ENCODE measurements around the gene LRRC23.

DNA sequence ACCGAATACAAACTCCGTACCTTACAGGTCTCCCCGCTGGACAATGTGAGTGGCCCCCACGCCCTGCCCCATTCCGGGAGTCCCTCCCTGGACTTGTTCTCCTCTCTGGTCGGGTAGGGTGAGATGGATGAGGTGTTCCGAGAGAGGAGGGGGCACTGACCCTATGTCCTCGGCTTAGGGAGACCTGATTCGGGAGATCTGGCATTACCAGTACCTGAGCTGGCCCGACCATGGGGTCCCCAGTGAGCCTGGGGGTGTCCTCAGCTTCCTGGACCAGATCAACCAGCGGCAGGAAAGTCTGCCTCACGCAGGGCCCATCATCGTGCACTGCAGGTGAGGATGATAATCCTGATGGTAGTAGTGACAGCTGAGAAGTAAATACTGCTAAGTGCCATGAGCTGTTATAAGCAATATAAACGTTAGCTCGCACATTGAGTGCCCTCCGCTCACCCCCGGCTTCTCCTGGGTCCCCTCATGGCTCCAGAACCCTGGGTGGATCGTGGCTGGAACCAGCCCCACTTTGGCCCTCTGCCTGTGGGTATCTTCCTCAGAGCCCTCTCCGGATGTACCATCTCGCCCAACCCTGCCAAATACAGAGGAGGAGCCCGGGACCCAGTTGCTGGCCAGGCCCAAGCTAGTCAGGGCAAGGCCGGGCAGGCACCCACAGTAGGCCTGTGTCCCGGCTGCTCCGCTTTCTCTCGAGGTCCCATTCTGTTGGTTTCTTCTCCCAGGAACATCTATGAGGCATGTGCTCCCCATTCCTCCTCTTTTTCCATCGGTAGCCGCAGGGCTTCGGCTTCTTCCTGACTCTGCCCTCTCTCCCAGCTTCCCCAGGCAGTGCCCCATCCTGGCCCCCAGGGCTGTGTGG, 53.4 kb downstream of the LRRC23 start:
- TF ChIP-seq, protein P1, sequence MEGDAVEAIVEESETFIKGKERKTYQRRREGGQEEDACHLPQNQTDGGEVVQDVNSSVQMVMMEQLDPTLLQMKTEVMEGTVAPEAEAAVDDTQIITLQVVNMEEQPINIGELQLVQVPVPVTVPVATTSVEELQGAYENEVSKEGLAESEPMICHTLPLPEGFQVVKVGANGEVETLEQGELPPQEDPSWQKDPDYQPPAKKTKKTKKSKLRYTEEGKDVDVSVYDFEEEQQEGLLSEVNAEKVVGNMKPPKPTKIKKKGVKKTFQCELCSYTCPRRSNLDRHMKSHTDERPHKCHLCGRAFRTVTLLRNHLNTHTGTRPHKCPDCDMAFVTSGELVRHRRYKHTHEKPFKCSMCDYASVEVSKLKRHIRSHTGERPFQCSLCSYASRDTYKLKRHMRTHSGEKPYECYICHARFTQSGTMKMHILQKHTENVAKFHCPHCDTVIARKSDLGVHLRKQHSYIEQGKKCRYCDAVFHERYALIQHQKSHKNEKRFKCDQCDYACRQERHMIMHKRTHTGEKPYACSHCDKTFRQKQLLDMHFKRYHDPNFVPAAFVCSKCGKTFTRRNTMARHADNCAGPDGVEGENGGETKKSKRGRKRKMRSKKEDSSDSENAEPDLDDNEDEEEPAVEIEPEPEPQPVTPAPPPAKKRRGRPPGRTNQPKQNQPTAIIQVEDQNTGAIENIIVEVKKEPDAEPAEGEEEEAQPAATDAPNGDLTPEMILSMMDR (IDR thresholded peaks at IDR 0.05), result no peak
- no peak for TF ChIP-seq POLR2A (IDR thresholded peaks at IDR 0.05)
- TF ChIP-seq EP300 (IDR thresholded peaks at IDR 0.05), result no peak
